Activated naive CD8-positive, alpha-beta T cell treated with anti-CD3 and anti-CD28 coated beads, Interleukin-2, amount 10 ng/mL, durations not matched to agents 7 days and 5 days (primary cell): ENCODE data around the gene SH3BGR. TPM values are rescaled to one million over a fixed set of nuclear protein-coding genes. Genes with fewer than 3 reads are reported as not detected.
A peak's percentile ranks its signal among the peaks of the same experiment; 100 is the strongest.

ENCODE experiments used
- ATAC-seq: fragments of 150-1000 bp; cut with Tn5 transposase; one replicate; pipeline ENCODE4 v1.10.0; 2021; ENCODE audit warnings: low read depth, moderate library complexity
- POLR2A ChIA-PET: fragments of 350-600 bp; sonication (Branson Sonifier 250); formaldehyde crosslinking; loops from one replicate; lab custom pipeline; 2021; ENCODE audit warnings: antibody characterized with exemption; lab: Charles Lee
- DNase-seq: peaks from one replicate; pipeline ENCODE4 v3.0.0; 2021
- H3K27ac Mint-ChIP-seq: one replicate; pipeline ENCODE4 v1.8.0; 2022; ENCODE audit warnings: mild to moderate bottlenecking, mixed read lengths
- H3K27me3 Mint-ChIP-seq: one replicate; pipeline ENCODE4 v1.8.0; 2022; ENCODE audit warnings: mild to moderate bottlenecking, moderate library complexity, mixed read lengths
- H3K36me3 Mint-ChIP-seq: one replicate; pipeline ENCODE4 v1.8.0; 2021; ENCODE audit warnings: mild to moderate bottlenecking, mixed read lengths
- H3K4me1 Mint-ChIP-seq: one replicate; pipeline ENCODE4 v1.8.0; 2021; ENCODE audit warnings: mixed read lengths
- H3K4me3 Mint-ChIP-seq: one replicate; pipeline ENCODE4 v1.8.0; 2022; ENCODE audit warnings: mild to moderate bottlenecking, moderate library complexity, mixed read lengths
- H3K9me3 Mint-ChIP-seq: one replicate; pipeline ENCODE4 v1.8.0; 2021; ENCODE audit warnings: mixed read lengths
- total RNA-seq, 2 experiments: library from RNA; stranded (reverse); gene quantifications; one replicate each; pipeline ENCODE4 v1.2.3, GENCODE V29; 2021

The SH3BGR gene
- total RNA-seq, 2 experiments from 2014 or later: 1.4 to 1.9 TPM

GRCh38 chr21:39445321-39446269 is 6.2 kb upstream of the SH3BGR start, which contains the start of gene LCA5L:
TSS of gene LCA5L (minus strand) at chr21:39445778. CDS start at chr21:39428493, 17,285 bp downstream.
- peak within 1 kb of the TSS; percentile 93 for H3K4me3 Mint-ChIP-seq
- no peaks in the 10 kb centered on the region for H3K36me3 Mint-ChIP-seq
- H3K9me3 Mint-ChIP-seq: no peaks in the 10 kb centered on the region
- H3K27me3 Mint-ChIP-seq: peaks cover 18% of the 10 kb centered on the region
- ATAC-seq (peak; percentile 90), DNase-seq (peak; percentile 97)
- POLR2A ChIA-PET: interaction anchor here (1.0 kb wide), 1 partner anchor 97 kb away, joined by 7 read pairs; the partner anchor contains the start of gene HMGN1
- peaks cover 8% of the 10 kb centered on the region for H3K4me1 Mint-ChIP-seq
- H3K27ac Mint-ChIP-seq: peak within 1 kb of the TSS; percentile 80

DNA sequence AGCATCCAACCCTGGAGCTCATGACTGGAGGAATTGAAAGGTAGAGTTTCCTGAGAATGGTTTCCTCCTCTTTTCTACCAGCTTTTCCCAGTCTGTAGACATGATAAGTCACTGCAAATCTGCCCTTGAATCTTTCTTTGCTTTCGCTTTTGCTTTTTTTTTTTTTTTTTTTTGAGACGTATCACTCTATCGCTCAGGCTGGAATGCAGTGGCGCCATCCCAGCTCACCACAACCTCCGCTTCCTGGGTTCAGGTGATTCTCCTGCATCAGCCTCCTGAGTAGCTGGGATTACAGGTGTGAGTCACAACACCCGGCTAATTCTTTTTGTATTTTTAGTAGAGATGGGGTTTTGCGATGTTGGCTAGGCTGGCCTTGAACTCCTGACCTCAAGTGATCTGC is 4.5 kb upstream of the SH3BGR start:
- H3K27me3 Mint-ChIP-seq: peaks cover 13% of the 10 kb centered on the region
- no peaks in the 10 kb centered on the region for H3K36me3 Mint-ChIP-seq
- no peak for DNase-seq
- no peak overlapping the region for H3K27ac Mint-ChIP-seq
- no peak for ATAC-seq
- POLR2A ChIA-PET: no interaction called here
- no peak overlapping the region for H3K4me3 Mint-ChIP-seq
- H3K9me3 Mint-ChIP-seq: no peaks in the 10 kb centered on the region
- H3K4me1 Mint-ChIP-seq: peaks cover 8% of the 10 kb centered on the region

- Mint-ChIP-seq H3K4me1 (no peaks in the 10 kb centered on the region), H3K36me3 (no peaks in the 10 kb centered on the region), H3K4me3 (no peak overlapping the region), H3K27me3 (peaks cover 8% of the 10 kb centered on the region), H3K27ac (no peak overlapping the region), H3K9me3 (no peaks in the 10 kb centered on the region)
- no peak for ATAC-seq
- DNase-seq: no peak
- POLR2A ChIA-PET: no interaction called here
Measured at GRCh38 chr21:39452207-39452969, 618 bp downstream of the SH3BGR start.

DNA sequence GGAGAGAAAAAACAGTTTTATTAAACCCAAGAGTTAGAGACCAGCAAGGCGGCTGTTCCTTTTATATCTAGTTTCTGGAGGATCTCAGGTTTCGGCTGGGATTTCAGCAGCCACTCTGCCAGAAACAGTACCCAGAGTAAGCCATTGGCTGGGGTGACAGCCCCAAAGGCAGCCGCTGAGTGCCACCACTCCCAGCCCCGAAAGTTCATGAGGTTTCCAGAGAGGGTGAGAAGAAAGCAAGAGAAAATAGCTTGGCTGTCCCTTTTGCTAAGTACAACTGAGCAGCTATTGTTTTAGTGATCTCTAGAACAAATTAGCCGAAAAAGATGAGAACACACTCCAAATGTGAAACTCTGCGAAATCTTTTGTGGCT is 1.2 kb downstream of the SH3BGR start:
- H3K9me3 Mint-ChIP-seq: no peaks in the 10 kb centered on the region
- peaks cover 8% of the 10 kb centered on the region for H3K27me3 Mint-ChIP-seq
- no peak overlapping the region for H3K4me3 Mint-ChIP-seq
- no peak for ATAC-seq
- no peak overlapping the region for H3K27ac Mint-ChIP-seq
- no peaks in the 10 kb centered on the region for H3K4me1 Mint-ChIP-seq
- no peaks in the 10 kb centered on the region for H3K36me3 Mint-ChIP-seq
- POLR2A ChIA-PET: no interaction called here
- no peak for DNase-seq

GRCh38 chr21:39453571-39454179 is 1.9 kb downstream of the SH3BGR start:
- Mint-ChIP-seq H3K4me1 (no peaks in the 10 kb centered on the region), H3K4me3 (no peak overlapping the region), H3K36me3 (no peaks in the 10 kb centered on the region), H3K9me3 (no peaks in the 10 kb centered on the region), H3K27me3 (peaks cover 8% of the 10 kb centered on the region), H3K27ac (no peak overlapping the region)
- no peak for ATAC-seq
- DNase-seq: no peak
- POLR2A ChIA-PET: interaction anchor here (0.5 kb wide), 1 partner anchor 109 kb away, joined by 6 read pairs; no protein-coding TSS in a partner anchor

DNA sequence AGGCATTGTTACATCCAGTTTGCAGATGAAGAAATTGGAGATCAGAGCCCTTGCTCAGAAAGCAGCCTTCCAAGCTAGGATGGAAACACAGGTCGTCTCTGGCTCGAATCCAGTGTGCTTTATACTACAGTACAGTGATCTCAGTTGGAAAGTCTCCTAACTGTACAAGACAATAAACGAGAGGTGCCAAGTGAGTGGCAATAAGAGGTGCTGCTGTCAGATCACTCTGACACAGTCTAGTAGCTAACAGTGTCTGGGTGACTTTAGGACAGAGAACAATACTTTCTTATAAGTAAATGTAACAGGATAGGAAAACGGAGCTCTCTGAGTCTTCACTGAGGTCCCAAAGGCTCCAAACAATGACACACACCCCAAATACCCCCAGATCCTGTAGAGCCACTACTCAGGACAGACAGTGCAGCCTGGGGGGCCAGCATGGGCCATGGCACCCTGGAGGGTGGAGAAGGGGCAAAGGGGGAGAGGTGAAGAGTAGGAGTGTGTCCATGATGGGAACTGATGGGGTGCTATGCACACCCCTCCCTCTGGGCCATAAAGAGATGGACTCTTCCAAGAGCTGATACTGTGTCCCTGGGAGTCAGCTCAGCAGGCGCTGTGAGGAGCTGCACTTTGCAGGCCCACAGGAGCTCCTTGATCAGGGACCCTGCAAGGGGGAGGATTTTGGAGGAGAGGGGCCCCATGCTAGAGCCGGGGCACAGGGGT is 3.3 kb downstream of the SH3BGR start:
- POLR2A ChIA-PET: no interaction called here
- Mint-ChIP-seq H3K9me3 (no peaks in the 10 kb centered on the region), H3K27ac (no peak overlapping the region), H3K4me3 (no peak overlapping the region), H3K27me3 (peaks cover 3% of the 10 kb centered on the region), H3K36me3 (no peaks in the 10 kb centered on the region), H3K4me1 (no peaks in the 10 kb centered on the region)
- DNase-seq (no peak), ATAC-seq (no peak)

DNA sequence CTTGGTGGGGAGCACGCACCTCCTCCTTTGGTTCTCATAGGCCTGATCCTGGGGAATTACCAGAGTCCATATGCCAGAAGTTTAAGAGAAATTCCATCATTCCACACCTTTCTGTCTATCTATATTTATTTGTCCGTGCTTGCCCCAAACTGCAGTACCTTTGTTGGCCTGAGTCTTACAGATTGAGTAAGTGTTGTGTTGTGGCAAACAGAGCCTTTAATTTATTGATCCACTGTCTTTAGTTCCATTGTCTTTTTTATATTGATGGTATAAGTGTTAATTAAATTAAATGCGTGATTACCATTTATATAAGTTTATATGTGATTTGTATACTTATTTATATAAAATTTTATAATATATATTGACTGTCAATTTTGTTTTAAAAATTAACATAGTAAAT is 4.9 kb downstream of the SH3BGR start:
- no peaks in the 10 kb centered on the region for H3K36me3 Mint-ChIP-seq
- H3K4me3 Mint-ChIP-seq: no peak overlapping the region
- no peaks in the 10 kb centered on the region for H3K27me3 Mint-ChIP-seq
- no peak overlapping the region for H3K27ac Mint-ChIP-seq
- no peak for ATAC-seq
- H3K4me1 Mint-ChIP-seq: no peaks in the 10 kb centered on the region
- no peak for DNase-seq
- POLR2A ChIA-PET: no interaction called here
- no peaks in the 10 kb centered on the region for H3K9me3 Mint-ChIP-seq

DNA sequence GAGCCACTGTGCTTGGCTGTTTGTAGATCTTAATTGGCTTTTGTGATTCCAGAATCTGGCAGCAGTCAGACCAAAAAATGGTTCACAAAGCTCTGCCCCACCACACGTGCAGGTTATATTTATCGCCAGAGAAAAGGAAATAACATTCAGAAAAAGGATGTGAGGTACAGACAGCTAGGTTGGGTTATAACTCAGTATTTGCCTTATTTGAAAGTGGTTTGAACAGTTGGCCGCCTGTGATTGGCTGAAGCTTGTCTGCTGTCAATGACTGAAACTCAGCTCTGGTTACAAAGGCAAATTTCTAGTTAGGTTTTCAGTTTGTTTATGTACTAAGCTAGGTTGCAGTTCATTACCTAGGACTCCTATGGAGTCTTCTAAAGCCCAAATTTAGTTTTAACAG is 9.6 kb downstream of the SH3BGR start:
- POLR2A ChIA-PET: interaction anchor here (0.6 kb wide), 1 partner anchor 28 kb away, joined by 3 read pairs; no protein-coding TSS in a partner anchor
- H3K4me3 Mint-ChIP-seq: no peak overlapping the region
- no peaks in the 10 kb centered on the region for H3K27me3 Mint-ChIP-seq
- H3K27ac Mint-ChIP-seq: no peak overlapping the region
- no peaks in the 10 kb centered on the region for H3K4me1 Mint-ChIP-seq
- H3K9me3 Mint-ChIP-seq: no peaks in the 10 kb centered on the region
- no peaks in the 10 kb centered on the region for H3K36me3 Mint-ChIP-seq
- ATAC-seq (no peak), DNase-seq (no peak)

GRCh38 chr21:39463308-39463707 is 11.5 kb downstream of the SH3BGR start:
- Mint-ChIP-seq H3K27ac (no peak overlapping the region), H3K9me3 (no peaks in the 10 kb centered on the region), H3K27me3 (no peaks in the 10 kb centered on the region), H3K4me3 (no peak overlapping the region), H3K36me3 (no peaks in the 10 kb centered on the region), H3K4me1 (no peaks in the 10 kb centered on the region)
- ATAC-seq (no peak), DNase-seq (no peak)
- POLR2A ChIA-PET: no interaction called here

- POLR2A ChIA-PET: no interaction called here
- no peaks in the 10 kb centered on the region for H3K9me3 Mint-ChIP-seq
- H3K27ac Mint-ChIP-seq: no peak overlapping the region
- H3K4me3 Mint-ChIP-seq: no peak overlapping the region
- DNase-seq: no peak
- no peak for ATAC-seq
- H3K27me3 Mint-ChIP-seq: no peaks in the 10 kb centered on the region
- no peaks in the 10 kb centered on the region for H3K4me1 Mint-ChIP-seq
- H3K36me3 Mint-ChIP-seq: no peaks in the 10 kb centered on the region
Measured at GRCh38 chr21:39466584-39466983, 14.8 kb downstream of the SH3BGR start.

DNA sequence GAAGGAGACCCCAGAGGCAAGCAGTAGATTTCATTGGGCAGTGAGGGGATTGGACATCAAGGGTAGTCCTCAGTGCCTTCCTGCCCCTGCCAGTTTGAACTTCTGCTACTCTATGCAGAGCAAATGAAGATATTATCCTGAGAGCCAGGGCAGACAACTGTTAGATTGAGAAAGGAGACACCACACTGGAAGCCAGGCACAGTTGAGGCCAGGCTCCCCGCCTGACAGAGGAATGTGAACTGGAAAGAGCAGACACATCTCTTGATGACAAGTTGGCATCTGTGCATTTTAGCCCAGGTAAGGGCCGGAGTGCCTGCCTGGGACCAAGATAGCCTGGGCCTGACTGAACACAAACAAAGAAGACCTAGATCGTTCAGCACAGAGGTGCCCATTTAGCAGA is 16.0 kb downstream of the SH3BGR start:
- H3K36me3 Mint-ChIP-seq: no peaks in the 10 kb centered on the region
- H3K9me3 Mint-ChIP-seq: no peaks in the 10 kb centered on the region
- no peaks in the 10 kb centered on the region for H3K27me3 Mint-ChIP-seq
- H3K4me3 Mint-ChIP-seq: no peak overlapping the region
- no peak overlapping the region for H3K27ac Mint-ChIP-seq
- H3K4me1 Mint-ChIP-seq: no peaks in the 10 kb centered on the region
- POLR2A ChIA-PET: no interaction called here
- ATAC-seq: no peak
- DNase-seq: no peak

- H3K27ac Mint-ChIP-seq: no peak overlapping the region
- POLR2A ChIA-PET: no interaction called here
- H3K4me1 Mint-ChIP-seq: no peaks in the 10 kb centered on the region
- no peaks in the 10 kb centered on the region for H3K9me3 Mint-ChIP-seq
- no peaks in the 10 kb centered on the region for H3K36me3 Mint-ChIP-seq
- no peak overlapping the region for H3K4me3 Mint-ChIP-seq
- H3K27me3 Mint-ChIP-seq: no peaks in the 10 kb centered on the region
- ATAC-seq (no peak), DNase-seq (no peak)
Measured at GRCh38 chr21:39468559-39468958, 16.8 kb downstream of the SH3BGR start.

DNA sequence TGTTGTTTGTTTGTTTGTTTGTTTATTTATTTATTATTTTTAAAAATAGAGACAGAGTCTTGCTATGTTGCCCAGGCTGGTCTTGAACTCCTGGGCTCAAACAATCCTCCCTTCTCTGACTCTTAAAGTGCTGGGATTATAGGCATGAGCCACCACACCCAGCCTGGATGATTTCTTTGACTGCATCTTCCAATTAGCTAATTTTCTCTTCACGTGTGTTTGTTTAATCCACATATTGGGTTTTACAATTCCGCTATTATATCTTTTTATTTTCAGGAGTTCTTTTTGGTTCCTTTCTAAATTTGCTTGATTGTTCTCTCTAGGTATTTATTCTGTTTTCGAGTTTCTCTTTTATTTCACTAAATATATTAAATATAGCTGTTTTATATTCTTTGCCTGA is 19.8 kb downstream of the SH3BGR start:
- Mint-ChIP-seq H3K9me3 (no peaks in the 10 kb centered on the region), H3K4me3 (no peak overlapping the region), H3K27ac (no peak overlapping the region), H3K36me3 (no peaks in the 10 kb centered on the region), H3K4me1 (no peaks in the 10 kb centered on the region), H3K27me3 (no peaks in the 10 kb centered on the region)
- ATAC-seq (no peak), DNase-seq (no peak)
- POLR2A ChIA-PET: no interaction called here
